ENCODE results near the gene PI4K2B.
"Not testable (repeated sequence)": the region's sequence is repeated elsewhere in the genome, so short reads cannot be mapped to it uniquely, and the experiment has no call there.

Gene PI4K2B

DNA sequence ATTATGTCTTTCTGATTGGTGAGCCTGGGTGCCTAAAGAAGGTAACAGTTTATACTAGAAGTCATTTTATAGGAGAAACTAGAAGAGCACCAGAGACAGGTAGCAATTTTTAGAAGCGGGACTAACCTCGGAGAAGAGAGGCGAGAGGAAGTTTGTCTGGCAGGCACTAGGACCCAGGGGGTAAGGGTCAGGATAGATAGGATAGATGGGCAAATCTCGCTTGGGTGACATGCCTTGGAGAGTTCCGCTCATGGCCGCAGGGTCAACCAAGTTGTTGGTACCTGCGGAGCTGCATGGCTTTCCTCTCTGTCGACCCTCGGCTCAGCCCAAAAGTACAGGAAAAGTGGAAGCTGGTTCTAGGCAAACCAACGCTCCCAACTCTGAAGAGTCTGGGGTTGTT, 11.3 kb downstream of the PI4K2B start:
- no peaks in the 10 kb centered on the region for H3K36me3 ChIP-seq (ENCODE audit: low read depth)
- TF ChIP-seq, protein P1, sequence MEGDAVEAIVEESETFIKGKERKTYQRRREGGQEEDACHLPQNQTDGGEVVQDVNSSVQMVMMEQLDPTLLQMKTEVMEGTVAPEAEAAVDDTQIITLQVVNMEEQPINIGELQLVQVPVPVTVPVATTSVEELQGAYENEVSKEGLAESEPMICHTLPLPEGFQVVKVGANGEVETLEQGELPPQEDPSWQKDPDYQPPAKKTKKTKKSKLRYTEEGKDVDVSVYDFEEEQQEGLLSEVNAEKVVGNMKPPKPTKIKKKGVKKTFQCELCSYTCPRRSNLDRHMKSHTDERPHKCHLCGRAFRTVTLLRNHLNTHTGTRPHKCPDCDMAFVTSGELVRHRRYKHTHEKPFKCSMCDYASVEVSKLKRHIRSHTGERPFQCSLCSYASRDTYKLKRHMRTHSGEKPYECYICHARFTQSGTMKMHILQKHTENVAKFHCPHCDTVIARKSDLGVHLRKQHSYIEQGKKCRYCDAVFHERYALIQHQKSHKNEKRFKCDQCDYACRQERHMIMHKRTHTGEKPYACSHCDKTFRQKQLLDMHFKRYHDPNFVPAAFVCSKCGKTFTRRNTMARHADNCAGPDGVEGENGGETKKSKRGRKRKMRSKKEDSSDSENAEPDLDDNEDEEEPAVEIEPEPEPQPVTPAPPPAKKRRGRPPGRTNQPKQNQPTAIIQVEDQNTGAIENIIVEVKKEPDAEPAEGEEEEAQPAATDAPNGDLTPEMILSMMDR (IDR thresholded peaks at IDR 0.05; ENCODE audit: poor library complexity, severe bottlenecking), result no peak
- ATAC-seq (ENCODE audit: low read depth), result no peak
- no peak for DNase-seq (ENCODE audit: low spot score)
- no peaks in the 10 kb centered on the region for H3K4me1 ChIP-seq (ENCODE audit: insufficient read depth, poor library complexity, severe bottlenecking)
- no peak overlapping the region for H3K4me3 ChIP-seq (ENCODE audit: severe bottlenecking)
- no peak overlapping the region for H3K27ac ChIP-seq (ENCODE audit: poor library complexity, severe bottlenecking)
- no peaks in the 10 kb centered on the region for H3K27me3 ChIP-seq (ENCODE audit: insufficient read depth, poor library complexity, severe bottlenecking)
- H3K9me3 ChIP-seq (ENCODE audit: severe bottlenecking), result no peaks in the 10 kb centered on the region

DNA sequence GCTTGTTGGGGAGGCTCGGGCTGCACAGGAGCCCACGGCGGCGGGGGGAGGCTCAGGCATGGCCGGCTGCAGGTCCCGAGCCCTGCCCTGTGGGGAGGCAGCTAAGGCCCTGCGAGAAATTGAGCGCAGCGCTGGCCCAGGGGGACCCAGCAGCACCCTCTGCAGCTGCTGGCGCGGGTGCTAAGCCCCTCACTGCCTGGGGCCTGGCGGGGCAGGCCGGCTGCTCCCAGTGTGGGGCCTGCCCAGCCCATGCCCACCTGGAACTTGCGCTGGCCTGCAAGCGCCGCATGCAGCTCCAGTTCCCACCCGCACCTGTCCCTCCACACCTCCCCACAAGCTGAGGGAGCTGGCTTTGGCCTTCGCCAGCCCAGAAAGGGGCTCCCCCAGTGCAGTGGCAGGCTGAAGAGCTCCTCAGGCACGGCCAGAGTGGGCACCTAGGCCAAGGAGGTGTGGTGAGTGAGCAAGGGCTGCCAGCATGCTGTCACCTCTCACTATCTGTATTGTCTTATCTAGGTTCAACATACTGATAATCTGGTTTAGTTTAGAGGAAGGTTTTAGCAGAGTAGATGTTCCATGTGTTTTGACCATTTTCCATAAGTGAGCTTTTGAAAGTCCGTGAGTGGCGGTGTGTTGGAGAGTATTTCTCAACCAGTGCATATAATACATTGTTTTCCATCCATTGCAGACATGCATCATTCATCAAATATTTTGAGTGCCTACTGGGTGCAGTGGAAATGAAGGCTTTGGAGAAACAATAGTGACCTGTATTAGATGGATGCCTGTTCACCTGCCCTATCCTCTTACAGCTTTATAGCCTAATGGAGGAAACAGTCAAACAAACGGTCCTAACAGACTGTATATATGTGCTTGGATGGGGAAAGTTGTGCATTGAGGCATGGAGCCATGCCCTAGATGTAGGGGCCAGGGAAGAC, 13.1 kb downstream of the PI4K2B start:
- no peaks in the 10 kb centered on the region for H3K27me3 ChIP-seq (ENCODE audit: insufficient read depth, poor library complexity, severe bottlenecking)
- no peak overlapping the region for H3K27ac ChIP-seq (ENCODE audit: poor library complexity, severe bottlenecking)
- ATAC-seq (ENCODE audit: low read depth) (no peak), DNase-seq (ENCODE audit: low spot score) (no peak)
- H3K9me3 ChIP-seq (ENCODE audit: severe bottlenecking), result no peaks in the 10 kb centered on the region
- H3K36me3 ChIP-seq (ENCODE audit: low read depth), result no peaks in the 10 kb centered on the region
- H3K4me1 ChIP-seq (ENCODE audit: insufficient read depth, poor library complexity, severe bottlenecking), result no peaks in the 10 kb centered on the region
- TF ChIP-seq, protein P1 (IDR thresholded peaks at IDR 0.05; ENCODE audit: poor library complexity, severe bottlenecking), result no peak
- no peak overlapping the region for H3K4me3 ChIP-seq (ENCODE audit: severe bottlenecking)

DNA sequence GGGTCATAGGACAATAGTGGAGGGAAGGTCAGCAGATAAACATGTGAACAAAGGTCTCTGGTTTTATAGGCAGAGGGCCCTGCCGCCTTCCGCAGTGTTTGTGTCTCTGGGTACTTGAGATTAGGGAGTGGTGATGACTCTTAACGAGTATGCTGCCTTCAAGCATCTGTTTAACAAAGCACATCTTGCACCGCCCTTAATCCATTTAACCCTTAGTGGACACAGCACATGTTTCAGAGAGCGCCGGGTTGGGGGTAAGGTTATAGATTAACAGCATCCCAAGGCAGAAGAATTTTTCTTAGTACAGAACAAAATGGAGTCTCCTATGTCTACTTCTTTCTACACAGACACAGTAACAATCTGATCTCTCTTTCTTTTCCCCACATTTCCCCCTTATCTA, 15.0 kb downstream of the PI4K2B start:
- not testable (repeated sequence) for H3K9me3 ChIP-seq (ENCODE audit: severe bottlenecking); H3K27me3 ChIP-seq (ENCODE audit: insufficient read depth, poor library complexity, severe bottlenecking); DNase-seq (ENCODE audit: low spot score); H3K36me3 ChIP-seq (ENCODE audit: low read depth); ATAC-seq (ENCODE audit: low read depth); H3K4me1 ChIP-seq (ENCODE audit: insufficient read depth, poor library complexity, severe bottlenecking); H3K27ac ChIP-seq (ENCODE audit: poor library complexity, severe bottlenecking); H3K4me3 ChIP-seq (ENCODE audit: severe bottlenecking)

DNA sequence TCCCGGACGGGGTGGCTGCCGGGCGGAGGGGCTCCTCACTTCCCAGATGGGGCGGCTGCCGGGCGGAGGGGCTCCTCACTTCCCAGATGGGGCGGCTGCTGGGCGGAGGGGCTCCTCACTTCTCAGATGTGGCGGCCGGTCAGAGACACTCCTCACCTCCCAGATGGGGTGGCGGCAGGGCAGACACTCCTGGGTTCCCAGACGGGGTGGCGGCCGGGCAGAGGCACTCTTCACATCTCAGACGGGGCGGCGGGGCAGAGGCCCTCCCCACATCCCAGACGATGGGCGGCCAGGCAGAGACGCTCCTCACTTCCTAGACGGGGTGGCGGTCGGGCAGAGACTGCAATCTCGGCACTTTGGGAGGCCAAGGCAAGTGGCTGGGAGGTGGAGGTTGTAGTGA, 15.7 kb downstream of the PI4K2B start:
- H3K4me1 ChIP-seq (ENCODE audit: insufficient read depth, poor library complexity, severe bottlenecking); ATAC-seq (ENCODE audit: low read depth): not testable (repeated sequence)

DNA sequence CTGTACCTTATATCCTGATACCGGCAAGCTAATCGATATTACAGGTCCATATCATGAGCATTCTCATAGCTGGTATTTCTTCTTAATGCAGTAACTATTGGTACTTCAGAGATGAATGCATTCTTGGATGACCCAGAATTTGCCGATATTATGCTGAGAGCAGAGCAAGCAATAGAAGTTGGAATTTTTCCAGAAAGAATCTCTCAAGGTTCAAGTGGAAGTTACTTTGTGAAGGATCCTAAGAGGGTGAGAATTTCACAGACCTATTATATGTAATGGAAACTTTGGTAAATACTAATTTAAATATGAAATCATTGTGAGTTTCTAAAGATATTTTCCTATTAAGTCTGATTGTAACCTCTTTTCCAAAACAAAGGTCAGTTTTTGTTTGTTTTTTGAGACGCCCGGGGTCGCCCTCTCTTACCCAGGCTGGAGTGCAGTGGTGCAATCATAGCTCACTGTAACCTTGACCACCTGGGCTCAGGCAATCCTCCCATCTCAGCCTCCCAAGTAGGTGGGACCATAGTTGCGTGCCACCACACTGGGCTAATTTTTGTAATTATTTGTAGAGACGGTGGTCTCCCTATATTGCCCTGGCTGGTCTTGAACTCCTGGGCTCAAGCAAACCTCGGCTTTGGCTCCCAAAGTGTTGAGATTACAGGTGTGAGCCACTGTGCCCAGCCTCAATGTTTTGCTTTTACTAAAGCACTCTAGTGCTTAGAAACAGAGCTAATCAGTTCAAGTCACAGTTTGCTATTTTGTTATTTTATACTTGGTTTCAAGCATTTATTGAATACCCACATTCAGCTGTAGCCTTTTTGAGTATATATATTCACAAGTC, 18.6 kb downstream of the PI4K2B start:
- H3K9me3 ChIP-seq (ENCODE audit: severe bottlenecking), result no peaks in the 10 kb centered on the region
- no peaks in the 10 kb centered on the region for H3K27me3 ChIP-seq (ENCODE audit: insufficient read depth, poor library complexity, severe bottlenecking)
- ATAC-seq (ENCODE audit: low read depth) (no peak), DNase-seq (ENCODE audit: low spot score) (no peak)
- no peaks in the 10 kb centered on the region for H3K4me1 ChIP-seq (ENCODE audit: insufficient read depth, poor library complexity, severe bottlenecking)
- TF ChIP-seq, protein P1 (IDR thresholded peaks at IDR 0.05; ENCODE audit: poor library complexity, severe bottlenecking), result no peak
- H3K4me3 ChIP-seq (ENCODE audit: severe bottlenecking), result no peak overlapping the region
- H3K27ac ChIP-seq (ENCODE audit: poor library complexity, severe bottlenecking), result no peak overlapping the region
- H3K36me3 ChIP-seq (ENCODE audit: low read depth), result peaks cover 29% of the 10 kb centered on the region

More for the DNA sequence above, 15.7 kb downstream of the PI4K2B start:
- H3K27ac ChIP-seq (ENCODE audit: poor library complexity, severe bottlenecking); H3K36me3 ChIP-seq (ENCODE audit: low read depth); H3K9me3 ChIP-seq (ENCODE audit: severe bottlenecking); DNase-seq (ENCODE audit: low spot score); H3K27me3 ChIP-seq (ENCODE audit: insufficient read depth, poor library complexity, severe bottlenecking); H3K4me3 ChIP-seq (ENCODE audit: severe bottlenecking): not testable (repeated sequence)

Measured in RWPE2 (cell line).